BE2C (cell line): ENCODE measurements around the gene CCND3.

ENCODE experiments used
- DNase-seq: peaks from one replicate; pipeline ENCODE4 v3.0.0-alpha.2; 2020
- H3K27me3 ChIP-seq: fragments of 250-450 bp; sonication (Bioruptor Pico); 2 replicates; pipeline ENCODE4 v1.5.1; 2020; ENCODE audit warnings: mild to moderate bottlenecking
- H3K36me3 ChIP-seq: fragments of 250-450 bp; sonication (Bioruptor Pico); 2 replicates; pipeline ENCODE4 v1.5.1; 2020; ENCODE audit warnings: mild to moderate bottlenecking
- H3K4me1 ChIP-seq: fragments of 250-450 bp; sonication (Bioruptor Pico); 2 replicates; pipeline ENCODE4 v1.5.1; 2020
- H3K4me3 ChIP-seq: 2 replicates; pipeline ENCODE4 v1.5.1; 2011; ENCODE audit warnings: low read depth, low read length
- H3K9me3 ChIP-seq: fragments of 250-450 bp; sonication (Bioruptor Pico); 2 replicates; pipeline ENCODE4 v1.5.1; 2020
- CTCF ChIP-seq: IDR thresholded peaks from 2 replicates; pipeline ENCODE4 v1.5.1; 2012; ENCODE audit warnings: mild to moderate bottlenecking, low read depth, low read length

The CCND3 gene

GRCh38 chr6:41966214-41966920, 24.8 kb upstream of the CCND3 start:
- Histone ChIP-seq H3K36me3 (no peaks in the 10 kb centered on the region), H3K27me3 (no peaks in the 10 kb centered on the region), H3K4me3 (no peak overlapping the region), H3K9me3 (no peaks in the 10 kb centered on the region; the same call in 1 of the 2 replicates), H3K4me1 (no peaks in the 10 kb centered on the region)
- TF ChIP-seq CTCF: no peak
- no peak for DNase-seq

GRCh38 chr6:41965429-41966213, 24.0 kb upstream of the CCND3 start:
- no peaks in the 10 kb centered on the region for H3K4me1 ChIP-seq
- DNase-seq: no peak
- no peak for TF ChIP-seq CTCF
- no peaks in the 10 kb centered on the region; the same call in 1 of the 2 replicates for H3K9me3 ChIP-seq
- no peaks in the 10 kb centered on the region for H3K36me3 ChIP-seq
- no peaks in the 10 kb centered on the region for H3K27me3 ChIP-seq
- H3K4me3 ChIP-seq: no peak overlapping the region

GRCh38 chr6:41964201-41964887, 22.7 kb upstream of the CCND3 start:
- TF ChIP-seq CTCF: no peak
- no peaks in the 10 kb centered on the region for H3K36me3 ChIP-seq
- H3K9me3 ChIP-seq: no peaks in the 10 kb centered on the region; the same call in 1 of the 2 replicates
- no peaks in the 10 kb centered on the region for H3K27me3 ChIP-seq
- H3K4me1 ChIP-seq: no peaks in the 10 kb centered on the region
- no peak for DNase-seq
- H3K4me3 ChIP-seq: no peak overlapping the region

- no peak for TF ChIP-seq CTCF
- Histone ChIP-seq H3K4me1 (no peaks in the 10 kb centered on the region), H3K9me3 (no peaks in the 10 kb centered on the region), H3K36me3 (no peaks in the 10 kb centered on the region), H3K4me3 (no peak overlapping the region), H3K27me3 (no peaks in the 10 kb centered on the region)
- no peak for DNase-seq
Observed at GRCh38 chr6:41963371-41963770, 21.8 kb upstream of the CCND3 start.

GRCh38 chr6:41960028-41960427, 18.4 kb upstream of the CCND3 start:
- H3K36me3 ChIP-seq: no peaks in the 10 kb centered on the region
- no peaks in the 10 kb centered on the region for H3K9me3 ChIP-seq
- TF ChIP-seq CTCF: no peak
- DNase-seq: no peak
- H3K4me3 ChIP-seq: no peak overlapping the region
- no peaks in the 10 kb centered on the region for H3K27me3 ChIP-seq
- no peaks in the 10 kb centered on the region for H3K4me1 ChIP-seq
